GM18951 (cell line): ENCODE measurements around the gene NDST1.

Experiments used
- POLR2A ChIP-seq: IDR thresholded peaks from 4 replicates; pipeline ENCODE4 v1.6.1; 2011; ENCODE audit warnings: mild to moderate bottlenecking; ENCODE audit not compliant: insufficient read length, insufficient read depth; ENCODE audit errors: extremely low read depth
- in situ Hi-C: fragments of 300-500 bp; cut with MboI; formaldehyde crosslinking; loops from one replicate; pipeline ENCODE4 v1.12.0; 2022; ENCODE audit warnings: low sequenced_read_pairs, mixed read lengths, inconsistent platforms; ENCODE audit not compliant: unreplicated experiment

The NDST1 gene

GRCh38 chr5:150484964-150485692 lies 22.8 kb upstream of the NDST1 start:
- in situ Hi-C loops = no loop called here
- TF ChIP-seq POLR2A = no peak

- TF ChIP-seq POLR2A = peak; percentile 50
- in situ Hi-C loops = no loop called here
Observed at GRCh38 chr5:150485693-150486401, 22.1 kb upstream of the NDST1 start.

GRCh38 chr5:150486402-150487198 lies 21.3 kb upstream of the NDST1 start:
- TF ChIP-seq POLR2A = peak; percentile 27
- in situ Hi-C loops = no loop called here

GRCh38 chr5:150487199-150488061 lies 20.5 kb upstream of the NDST1 start:
- TF ChIP-seq POLR2A = no peak
- in situ Hi-C loops = no loop called here

GRCh38 chr5:150488519-150489359 lies 19.2 kb upstream of the NDST1 start:
- no peak for TF ChIP-seq POLR2A
- in situ Hi-C loops = no loop called here

- in situ Hi-C loops = no loop called here
Observed at GRCh38 chr5:150489360-150490295, 18.3 kb upstream of the NDST1 start.

GRCh38 chr5:150490296-150490669 lies 17.6 kb upstream of the NDST1 start:
- in situ Hi-C loops = no loop called here
- TF ChIP-seq POLR2A = no peak

More at GRCh38 chr5:150489360-150490295, 18.3 kb upstream of the NDST1 start:
- no peak for TF ChIP-seq POLR2A

- in situ Hi-C loops = no loop called here
- TF ChIP-seq POLR2A = no peak
Observed at GRCh38 chr5:150490754-150491153, 17.2 kb upstream of the NDST1 start.

- TF ChIP-seq POLR2A = no peak
- in situ Hi-C loops = no loop called here
Observed at GRCh38 chr5:150491876-150492275, 16.1 kb upstream of the NDST1 start.

GRCh38 chr5:150492621-150493020 lies 15.3 kb upstream of the NDST1 start:
- in situ Hi-C loops = no loop called here
- TF ChIP-seq POLR2A = no peak

GRCh38 chr5:150496098-150496497 lies 11.8 kb upstream of the NDST1 start:
- in situ Hi-C loops = no loop called here
- TF ChIP-seq POLR2A = no peak
